Mesenchymal stem cell (in vitro differentiated cells and primary cell): ENCODE data around the gene AGAP1.

Source experiments
- DNase-seq: peaks from one replicate; pipeline ENCODE4 v3.0.0-alpha.2; 2013
- H2AFZ ChIP-seq: one replicate; pipeline ENCODE4 v1.6.1; 2013; ENCODE audit warnings: low read depth, mild to moderate bottlenecking, control low read depth, inconsistent platforms, low read length, moderate library complexity
- H2AK5ac ChIP-seq: 2 replicates; pipeline ENCODE4 v1.6.1; 2013; ENCODE audit warnings: low read length, moderate library complexity, mild to moderate bottlenecking, inconsistent platforms; ENCODE audit not compliant: severe bottlenecking
- H2BK120ac ChIP-seq: one replicate; pipeline ENCODE4 v1.6.1; 2013; ENCODE audit warnings: low read depth, mild to moderate bottlenecking, inconsistent platforms, low read length, moderate library complexity
- H2BK12ac ChIP-seq, 2 experiments: one replicate each; pipeline ENCODE4 v1.6.1; 2013; ENCODE audit warnings: inconsistent platforms in 2 of 2, low read length in 2 of 2, mild to moderate bottlenecking in 2 of 2, moderate library complexity in 2 of 2, control low read depth in 1 of 2
- H2BK15ac ChIP-seq: one replicate; pipeline ENCODE4 v1.6.1; 2013; ENCODE audit warnings: mild to moderate bottlenecking, low read depth, inconsistent platforms; ENCODE audit not compliant: poor library complexity, severe bottlenecking
- H2BK5ac ChIP-seq: 2 replicates; pipeline ENCODE4 v1.6.1; 2013; ENCODE audit warnings: low read depth, mild to moderate bottlenecking, low read length, control low read depth, inconsistent platforms; ENCODE audit not compliant: poor library complexity, severe bottlenecking
- H3K14ac ChIP-seq, 2 experiments: one replicate each; pipeline ENCODE4 v1.6.1; 2013; ENCODE audit warnings: inconsistent platforms in 2 of 2, low read length in 2 of 2, control low read depth in 1 of 2, mild to moderate bottlenecking in 1 of 2, moderate library complexity in 1 of 2
- H3K18ac ChIP-seq, 2 experiments: one replicate each; pipeline ENCODE4 v1.6.1; 2013; ENCODE audit warnings: inconsistent platforms in 2 of 2, low read length in 2 of 2, control low read depth in 1 of 2, low read depth in 1 of 2, mild to moderate bottlenecking in 1 of 2
- H3K23ac ChIP-seq, 2 experiments: one replicate each; pipeline ENCODE4 v1.6.1; 2013; ENCODE audit warnings: inconsistent platforms in 2 of 2, low read length in 2 of 2, mild to moderate bottlenecking in 2 of 2, moderate library complexity in 2 of 2, control low read depth in 1 of 2
- H3K27ac ChIP-seq: 2 replicates; pipeline ENCODE4 v1.5.1; 2013; ENCODE audit warnings: mild to moderate bottlenecking, moderate library complexity, low read length, control low read depth, inconsistent platforms; ENCODE audit not compliant: poor library complexity, severe bottlenecking
- H3K27me3 ChIP-seq, 2 experiments: 2 replicates each; pipeline versions ENCODE4 v1.6.1 to v1.7.0; 2013; ENCODE audit warnings: low read length in 2 of 2, mild to moderate bottlenecking in 2 of 2, moderate library complexity in 2 of 2, control low read depth in 1 of 2, inconsistent platforms in 1 of 2; ENCODE audit not compliant: control insufficient read depth in 1 of 2, insufficient read depth in 1 of 2
- H3K36me3 ChIP-seq, 2 experiments: 2 replicates each; pipeline versions ENCODE4 v1.6.1 to v1.7.0; 2013; ENCODE audit warnings: low read length in 2 of 2, control low read depth in 1 of 2, inconsistent platforms in 1 of 2, low read depth in 1 of 2, mild to moderate bottlenecking in 1 of 2; ENCODE audit not compliant: insufficient read depth in 2 of 2, control insufficient read depth in 1 of 2
- H3K4ac ChIP-seq, 2 experiments: one replicate each; pipeline ENCODE4 v1.6.1; 2013; ENCODE audit warnings: inconsistent platforms in 2 of 2, low read length in 2 of 2, mild to moderate bottlenecking in 2 of 2, moderate library complexity in 2 of 2, control low read depth in 1 of 2, low read depth in 1 of 2
- H3K4me1 ChIP-seq: 2 replicates; pipeline ENCODE4 v1.6.1; 2013; ENCODE audit warnings: low read depth, low read length, control low read depth; ENCODE audit not compliant: control insufficient read depth, insufficient read depth
- H3K4me2 ChIP-seq: 2 replicates; pipeline ENCODE4 v1.6.1; 2013; ENCODE audit warnings: low read length, mild to moderate bottlenecking, inconsistent platforms; ENCODE audit not compliant: poor library complexity, severe bottlenecking
- H3K4me3 ChIP-seq, 2 experiments: 2 replicates each; pipeline versions ENCODE4 v1.5.1 to v1.7.0; 2013; ENCODE audit warnings: low read length in 2 of 2, mild to moderate bottlenecking in 2 of 2, control low read depth in 1 of 2, low read depth in 1 of 2; ENCODE audit not compliant: insufficient read depth in 1 of 2
- H3K79me1 ChIP-seq: replicated peaks from 2 replicates; pipeline ENCODE4 v1.6.1; 2013; ENCODE audit warnings: mild to moderate bottlenecking, control low read depth, low read length, inconsistent platforms; ENCODE audit not compliant: poor library complexity, severe bottlenecking
- H3K9ac ChIP-seq: 2 replicates; pipeline ENCODE4 v1.7.0; 2013; ENCODE audit warnings: mild to moderate bottlenecking, low read length, moderate library complexity
- H3K9me3 ChIP-seq: 2 replicates; pipeline ENCODE4 v1.7.0; 2013; ENCODE audit warnings: mild to moderate bottlenecking, low read length; ENCODE audit not compliant: control insufficient read depth
- H4K8ac ChIP-seq: one replicate; pipeline ENCODE4 v1.6.1; 2013; ENCODE audit warnings: inconsistent platforms, mild to moderate bottlenecking, low read length, moderate library complexity
- H4K91ac ChIP-seq: one replicate; pipeline ENCODE4 v1.6.1; 2013; ENCODE audit warnings: mild to moderate bottlenecking, low read length, inconsistent platforms
- WGBS: methylation state at CpG from one replicate; pipeline ENCODE4 v1.1.7; 2013; ENCODE audit warnings: mixed read lengths; 5-methylcytosine and 5-hydroxymethylcytosine counted together

Gene AGAP1

GRCh38 chr2:235879116-235879515 lies 385.3 kb downstream of the AGAP1 start:
- H2AK5ac ChIP-seq: no peak overlapping the region
- H3K79me1 ChIP-seq: peaks cover 10% of the 10 kb centered on the region
- no peak overlapping the region for H3K4me2 ChIP-seq
- DNase-seq: no peak
- no peak overlapping the region for H4K8ac ChIP-seq
- H3K36me3 ChIP-seq: peaks cover 0 to 9% of the 10 kb centered on the region in 2 experiments
- no peak overlapping the region for H2AFZ ChIP-seq
- H3K27ac ChIP-seq: no peak overlapping the region
- no peak overlapping the region for H3K4me3 ChIP-seq
- no peak overlapping the region for H2BK15ac ChIP-seq
- no peaks in the 10 kb centered on the region for H3K27me3 ChIP-seq
- H4K91ac ChIP-seq: no peak overlapping the region
- H3K14ac ChIP-seq: no peak overlapping the region
- no peak overlapping the region for H3K9ac ChIP-seq
- no peak overlapping the region for H2BK120ac ChIP-seq
- 95% methylated on average over 5 of the region's 7 CpGs for WGBS
- H3K18ac ChIP-seq: no peak overlapping the region
- H3K4ac ChIP-seq: no peak overlapping the region
- H3K9me3 ChIP-seq: no peaks in the 10 kb centered on the region
- H3K4me1 ChIP-seq: no peaks in the 10 kb centered on the region
- H3K23ac ChIP-seq: no peak overlapping the region
- no peak overlapping the region for H2BK5ac ChIP-seq
- no peak overlapping the region for H2BK12ac ChIP-seq

GRCh38 chr2:235883675-235884074 lies 389.8 kb downstream of the AGAP1 start:
- Histone ChIP-seq H3K4me2 (no peak overlapping the region), H3K9me3 (no peaks in the 10 kb centered on the region), H3K14ac (no peak overlapping the region), H2BK120ac (no peak overlapping the region), H4K91ac (no peak overlapping the region), H3K27ac (no peak overlapping the region), H3K79me1 (peaks cover 6% of the 10 kb centered on the region), H2AK5ac (no peak overlapping the region), H3K18ac (no peak overlapping the region), H3K4ac (no peak overlapping the region), H2BK12ac (no peak overlapping the region), H2BK15ac (no peak overlapping the region), H3K36me3 (peaks cover 3 to 39% of the 10 kb centered on the region in 2 experiments), H3K27me3 (no peaks in the 10 kb centered on the region), H2AFZ (no peak overlapping the region), H3K9ac (no peak overlapping the region), H4K8ac (no peak overlapping the region), H3K4me3 (no peak overlapping the region), H2BK5ac (no peak overlapping the region), H3K23ac (no peak overlapping the region), H3K4me1 (no peaks in the 10 kb centered on the region)
- DNase-seq: no peak
- no CpG with 5 or more reads among the region's 3 CpGs for WGBS

GRCh38 chr2:235889302-235889630 lies 395.4 kb downstream of the AGAP1 start:
- 99% methylated on average over 5 of the region's 5 CpGs for WGBS
- no peak overlapping the region for H2BK12ac ChIP-seq

DNA sequence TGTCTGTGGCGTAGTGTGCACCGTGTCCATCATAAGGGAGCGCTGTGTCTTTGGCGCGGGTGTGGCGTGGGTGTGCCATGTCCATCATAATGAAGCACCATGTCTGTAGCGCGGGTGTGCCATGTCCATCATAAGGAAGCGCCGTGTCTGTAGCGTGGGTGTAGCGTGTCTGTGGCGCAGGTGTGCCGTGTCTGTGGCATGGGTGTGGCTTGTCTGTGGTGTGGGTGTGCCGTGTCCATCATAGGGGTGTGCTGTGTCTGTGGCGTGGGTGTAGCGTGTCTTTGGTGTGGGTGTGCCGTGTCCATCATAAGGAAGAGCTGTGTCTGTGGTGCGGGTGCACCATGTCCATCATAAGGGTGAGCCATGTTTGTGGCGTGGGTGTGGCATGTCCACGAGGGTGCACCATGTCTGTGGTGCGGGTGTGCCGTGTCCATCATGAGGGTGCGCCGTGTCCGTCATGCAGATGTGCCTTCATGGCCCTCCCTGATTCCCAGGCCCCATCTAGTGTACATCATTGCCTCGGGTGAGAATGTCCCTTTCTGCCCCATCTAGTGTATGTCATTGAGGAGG lies 399.4 kb downstream of the AGAP1 start:
- H2AFZ ChIP-seq: no peak overlapping the region
- no peak overlapping the region for H3K4me2 ChIP-seq
- no peak overlapping the region for H2BK5ac ChIP-seq
- peaks cover 17 to 59% of the 10 kb centered on the region in 2 experiments for H3K36me3 ChIP-seq
- H2BK120ac ChIP-seq: no peak overlapping the region
- no peak overlapping the region for H3K14ac ChIP-seq
- H2BK12ac ChIP-seq: no peak overlapping the region
- no peak overlapping the region for H3K23ac ChIP-seq
- H3K9ac ChIP-seq: no peak overlapping the region
- no peak overlapping the region for H3K27ac ChIP-seq
- peak overlapping the region; percentile 5 for H4K91ac ChIP-seq
- no peak overlapping the region for H2AK5ac ChIP-seq
- no peak overlapping the region for H3K4ac ChIP-seq
- H4K8ac ChIP-seq: no peak overlapping the region
- H2BK15ac ChIP-seq: no peak overlapping the region
- H3K4me3 ChIP-seq: peak overlapping the region in 1 of 2 experiments; percentile 5
- H3K9me3 ChIP-seq: peaks cover 7% of the 10 kb centered on the region
- no peaks in the 10 kb centered on the region for H3K79me1 ChIP-seq
- WGBS: over 99% methylated on average over 27 of the region's 27 CpGs
- peaks cover 3% of the 10 kb centered on the region for H3K4me1 ChIP-seq
- no peak overlapping the region for H3K18ac ChIP-seq
- no peak for DNase-seq
- H3K27me3 ChIP-seq: no peaks in the 10 kb centered on the region

More at GRCh38 chr2:235889302-235889630, 395.4 kb downstream of the AGAP1 start:
- H3K23ac ChIP-seq: no peak overlapping the region
- no peak overlapping the region for H4K91ac ChIP-seq
- H2BK120ac ChIP-seq: no peak overlapping the region
- no peak overlapping the region for H3K4ac ChIP-seq
- no peak overlapping the region for H3K18ac ChIP-seq
- H2AK5ac ChIP-seq: no peak overlapping the region
- no peak overlapping the region for H3K14ac ChIP-seq
- no peak overlapping the region for H3K27ac ChIP-seq
- H3K79me1 ChIP-seq: no peaks in the 10 kb centered on the region
- no peaks in the 10 kb centered on the region for H3K27me3 ChIP-seq
- H3K4me3 ChIP-seq: no peak overlapping the region
- no peak for DNase-seq
- no peak overlapping the region for H2AFZ ChIP-seq
- H3K9me3 ChIP-seq: no peaks in the 10 kb centered on the region
- H3K9ac ChIP-seq: no peak overlapping the region
- no peaks in the 10 kb centered on the region for H3K4me1 ChIP-seq
- no peak overlapping the region for H3K4me2 ChIP-seq
- no peak overlapping the region for H2BK5ac ChIP-seq
- H2BK15ac ChIP-seq: no peak overlapping the region
- no peak overlapping the region for H4K8ac ChIP-seq
- peaks cover 16 to 65% of the 10 kb centered on the region in 2 experiments for H3K36me3 ChIP-seq
